GM10266 (cell line): Measurements from ENCODE around the gene MTFR1L.

ENCODE experiments used
- DNase-seq: peaks from one replicate; pipeline ENCODE4 v3.0.0; 2012; ENCODE audit errors: extremely low spot score
- CTCF ChIP-seq: IDR thresholded peaks from 2 replicates; pipeline ENCODE4 v1.5.1; 2012; ENCODE audit warnings: mild to moderate bottlenecking, low read depth; ENCODE audit not compliant: control insufficient read depth, insufficient read depth; ENCODE audit errors: missing control alignments

The MTFR1L gene

GRCh38 chr1:25804244-25804963, 15.3 kb upstream of the MTFR1L start:
- peak; percentile 73 for DNase-seq
- TF ChIP-seq CTCF, result no peak

GRCh38 chr1:25804964-25805862, 14.5 kb upstream of the MTFR1L start:
- no peak for TF ChIP-seq CTCF
- DNase-seq, result no peak

GRCh38 chr1:25805863-25806225, 13.9 kb upstream of the MTFR1L start:
- no peak for DNase-seq
- no peak for TF ChIP-seq CTCF

GRCh38 chr1:25806418-25806817, 13.3 kb upstream of the MTFR1L start:
- no peak for TF ChIP-seq CTCF

DNA sequence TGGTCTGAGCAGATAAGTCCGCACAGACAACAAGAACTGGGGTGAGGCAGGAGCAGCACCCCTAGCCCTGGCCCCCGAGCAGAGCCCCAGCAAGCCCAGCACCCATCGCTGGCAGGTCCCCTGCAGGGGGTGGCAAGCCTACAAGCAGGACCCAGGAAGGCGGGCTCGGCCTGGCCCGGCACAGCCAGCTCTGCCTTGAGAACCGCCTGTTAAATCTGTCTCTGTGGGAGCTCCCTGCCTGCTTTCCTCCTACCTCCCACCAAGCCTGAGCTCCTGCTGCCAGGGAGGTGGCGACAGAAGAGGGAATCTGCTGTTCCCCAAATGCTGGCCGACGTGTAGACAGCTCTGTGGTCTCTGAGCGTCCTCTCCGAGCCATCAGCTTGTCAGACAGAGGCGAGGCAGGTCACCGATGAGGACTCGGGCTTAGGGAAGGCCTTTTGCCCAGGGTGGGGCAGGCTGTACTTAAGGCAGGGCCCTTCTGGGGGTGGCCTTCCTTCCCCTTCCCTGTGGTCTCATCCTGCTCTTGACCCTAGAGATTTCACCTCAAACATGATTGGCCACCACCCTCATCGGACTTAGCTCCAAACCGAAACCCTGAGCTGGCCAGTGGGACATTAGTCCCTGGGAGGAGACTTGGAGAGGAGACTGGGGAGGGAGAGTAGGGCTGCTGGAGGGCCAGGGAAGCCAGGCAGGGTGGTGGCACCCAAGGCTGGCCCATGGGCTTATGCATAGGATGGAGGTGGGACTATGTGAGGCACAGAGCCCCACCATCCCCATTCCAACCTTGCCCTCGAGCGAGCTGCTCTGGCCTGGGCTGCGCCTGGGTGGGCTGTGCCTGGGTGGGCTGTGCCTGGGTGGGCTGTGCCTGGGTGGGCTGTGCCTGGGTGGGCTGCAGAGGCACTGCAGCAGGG, 12.0 kb upstream of the MTFR1L start:
- no peak for TF ChIP-seq CTCF
- DNase-seq, result no peak

More at GRCh38 chr1:25806418-25806817, 13.3 kb upstream of the MTFR1L start:
- no peak for DNase-seq

- no peak for DNase-seq
- TF ChIP-seq CTCF, result no peak
Measured at GRCh38 chr1:25808481-25809244, 11.1 kb upstream of the MTFR1L start.
